ENCODE data around the gene EEA1.
"Not testable (repeated sequence)": the region's sequence is repeated elsewhere in the genome, so short reads cannot be mapped to it uniquely, and the experiment has no call there.

Gene EEA1

GRCh38 chr12:92794356-92794755 is 134.7 kb downstream of the EEA1 start:
- DNase-seq: not testable (repeated sequence)

GRCh38 chr12:92786045-92786444 is 143.1 kb downstream of the EEA1 start:
- no peak for DNase-seq

GRCh38 chr12:92785563-92785950 is 143.5 kb downstream of the EEA1 start:
- DNase-seq: no peak

DNA sequence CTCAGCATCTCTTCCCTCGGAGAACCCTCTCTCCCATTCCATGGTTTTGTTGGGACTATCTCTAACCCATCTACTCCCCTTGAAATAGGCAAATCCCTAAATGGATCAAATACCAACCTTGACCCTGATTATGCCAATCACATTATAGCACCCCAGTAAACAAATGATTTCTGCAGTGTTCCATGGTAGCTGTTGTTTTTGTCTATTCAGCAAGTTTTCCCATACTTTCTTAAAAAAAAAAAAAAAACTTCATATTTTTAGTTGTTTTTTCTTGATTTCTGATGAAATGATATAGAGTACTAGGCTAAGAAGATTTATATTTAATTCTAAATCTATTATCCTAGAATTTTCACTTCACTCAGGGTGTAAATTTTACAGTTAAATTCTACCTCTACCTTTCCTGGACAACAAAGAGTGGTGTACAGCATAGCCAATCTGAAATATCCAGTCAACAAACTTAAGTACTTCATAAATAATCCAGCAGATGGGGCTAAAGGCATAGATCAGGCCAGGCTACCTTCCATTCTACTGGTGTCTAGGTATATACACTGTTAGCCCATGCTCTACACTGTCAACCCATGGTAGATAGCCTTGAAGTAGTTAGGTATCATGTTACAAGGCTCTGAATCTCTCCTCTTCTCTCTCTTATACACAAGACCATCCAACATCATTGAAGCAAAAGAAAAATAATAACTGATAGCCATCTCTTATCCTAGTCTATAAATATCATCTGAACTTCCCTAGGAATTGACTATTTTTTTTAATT is 144.1 kb downstream of the EEA1 start:
- DNase-seq: no peak

DNA sequence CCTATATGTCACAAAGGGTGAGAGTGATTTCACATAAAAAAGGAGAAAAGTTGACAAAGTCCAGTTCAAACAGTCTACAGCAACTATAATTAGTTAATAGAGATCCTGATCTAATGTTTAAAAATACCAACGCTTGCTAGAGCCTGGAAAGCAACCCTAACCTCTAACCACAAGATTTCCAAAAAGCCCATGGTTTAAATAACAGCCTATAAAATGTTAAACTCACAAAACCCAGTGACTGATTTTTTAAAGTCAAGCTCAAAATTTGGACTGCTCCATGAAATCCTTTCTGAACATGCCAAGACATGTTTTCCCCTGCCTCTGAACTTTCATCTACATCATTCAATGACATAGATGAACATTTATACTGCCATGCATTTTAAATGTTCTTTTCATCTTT is 144.7 kb downstream of the EEA1 start:
- DNase-seq: no peak

DNA sequence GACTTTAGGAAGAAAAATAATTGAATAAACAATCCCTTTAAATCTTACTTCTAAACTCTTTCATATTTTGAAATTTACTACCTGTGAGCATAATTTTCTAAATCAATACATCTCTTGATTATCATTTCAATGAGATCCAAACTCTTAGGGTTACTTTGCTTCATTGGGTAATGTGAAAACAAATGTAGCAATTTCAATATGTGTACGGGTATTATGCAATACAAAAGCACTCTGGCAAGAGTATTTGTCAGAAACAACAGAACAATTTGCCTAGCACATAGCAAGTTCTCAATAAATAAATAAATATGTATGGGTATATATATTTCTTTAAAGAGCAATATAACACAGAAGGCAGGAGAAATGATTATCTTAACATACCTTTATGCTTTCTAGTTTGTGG is 149.2 kb downstream of the EEA1 start:
- no peak for DNase-seq

DNA sequence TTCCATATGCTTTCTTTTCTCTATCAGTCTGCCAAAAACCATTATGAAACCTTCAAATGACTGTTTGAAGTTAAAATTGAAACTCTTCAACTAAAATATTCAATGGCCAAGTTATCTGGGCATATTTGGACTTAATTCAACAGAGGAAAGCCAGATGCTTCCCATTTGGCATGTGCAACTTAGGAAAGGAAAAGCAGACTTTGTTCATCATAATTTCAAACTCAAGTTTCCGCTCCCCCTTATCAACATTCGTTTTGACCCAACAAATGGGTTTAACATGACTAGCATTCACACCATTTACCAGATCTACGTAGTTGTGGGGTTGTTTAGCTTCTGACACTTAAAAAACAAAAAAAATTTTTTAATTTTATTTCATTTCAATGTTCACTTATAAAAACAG is 150.6 kb downstream of the EEA1 start:
- no peak for DNase-seq

DNA sequence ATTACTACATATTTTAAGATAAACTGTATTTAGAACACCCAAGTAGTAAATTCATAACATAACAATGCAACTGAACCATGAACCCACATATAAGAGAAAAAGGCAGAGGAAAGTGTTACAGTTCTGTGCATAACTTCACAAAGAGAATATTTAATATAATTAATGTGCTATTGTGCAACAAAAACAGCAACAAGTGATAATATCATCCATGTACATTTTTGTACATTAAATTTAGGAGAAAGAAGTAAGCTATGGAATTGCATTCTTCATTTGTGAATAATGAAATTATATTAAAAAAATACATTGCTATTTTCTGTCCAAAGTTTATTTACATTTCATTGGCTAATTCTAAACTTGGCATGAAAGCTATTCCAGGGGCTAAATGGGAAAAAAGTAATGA is 153.7 kb downstream of the EEA1 start:
- no peak for DNase-seq

GRCh38 chr12:92771001-92771400 is 158.1 kb downstream of the EEA1 start:
- no peak for DNase-seq

GRCh38 chr12:92769124-92769901 is 159.8 kb downstream of the EEA1 start:
- DNase-seq: no peak

DNA sequence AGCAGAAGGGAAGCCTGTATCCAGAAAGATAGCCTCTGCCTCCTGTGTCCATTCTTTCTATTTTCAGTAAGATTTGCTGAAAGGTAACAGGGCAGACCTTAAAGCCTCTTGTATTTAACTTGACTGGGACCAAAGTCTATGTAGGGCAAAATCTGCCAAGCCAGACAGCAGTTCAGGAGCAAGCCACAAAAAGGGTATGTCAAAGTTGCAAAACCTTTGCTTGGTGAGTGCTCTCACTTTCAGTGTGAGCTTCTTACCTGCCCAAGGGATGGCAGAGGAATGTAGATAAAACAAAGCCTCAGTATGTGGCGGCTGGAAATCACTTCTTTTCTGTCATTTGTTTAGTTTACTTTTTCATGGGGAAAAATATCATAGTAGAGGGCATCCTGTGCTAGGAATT is 163.2 kb downstream of the EEA1 start:
- DNase-seq: no peak

DNA sequence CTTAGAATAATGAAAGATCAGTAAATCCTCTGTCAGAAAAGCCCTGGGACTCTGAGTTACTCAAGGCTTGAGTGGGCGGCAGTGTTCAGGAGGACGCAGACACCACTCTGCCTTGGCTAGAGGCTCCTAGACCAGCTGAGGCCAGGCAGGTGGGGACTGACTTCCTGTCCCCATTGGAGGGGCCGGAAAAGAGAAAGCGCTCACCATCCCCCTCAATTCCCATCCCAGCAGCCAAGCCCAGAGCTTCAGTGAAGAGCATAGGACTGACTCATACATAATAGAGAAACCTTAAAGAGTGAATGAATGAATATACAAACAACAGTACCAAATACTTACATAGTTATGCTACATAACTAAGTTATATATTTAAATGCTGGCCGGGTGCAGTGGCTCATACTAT is 164.3 kb downstream of the EEA1 start:
- peak; percentile 59 for DNase-seq

DNA sequence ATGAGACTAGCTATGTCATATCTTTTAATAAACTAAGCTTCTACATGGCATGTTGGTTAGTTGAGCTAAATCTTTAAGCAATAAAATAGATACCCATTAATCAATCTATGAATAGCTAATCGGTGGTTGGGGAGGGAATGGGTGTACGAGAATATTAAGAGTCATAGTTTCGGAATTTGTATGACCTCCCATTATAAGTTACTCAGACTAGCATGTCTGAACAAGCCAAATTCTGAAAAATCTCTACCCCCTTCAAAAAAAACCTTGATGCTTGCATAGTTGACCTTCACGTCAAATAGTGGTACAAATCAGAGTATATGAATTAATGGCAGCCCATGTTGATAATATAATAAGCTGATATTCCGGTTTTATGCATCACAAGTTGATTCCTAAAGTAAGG is 166.3 kb downstream of the EEA1 start:
- no peak for DNase-seq

DNA sequence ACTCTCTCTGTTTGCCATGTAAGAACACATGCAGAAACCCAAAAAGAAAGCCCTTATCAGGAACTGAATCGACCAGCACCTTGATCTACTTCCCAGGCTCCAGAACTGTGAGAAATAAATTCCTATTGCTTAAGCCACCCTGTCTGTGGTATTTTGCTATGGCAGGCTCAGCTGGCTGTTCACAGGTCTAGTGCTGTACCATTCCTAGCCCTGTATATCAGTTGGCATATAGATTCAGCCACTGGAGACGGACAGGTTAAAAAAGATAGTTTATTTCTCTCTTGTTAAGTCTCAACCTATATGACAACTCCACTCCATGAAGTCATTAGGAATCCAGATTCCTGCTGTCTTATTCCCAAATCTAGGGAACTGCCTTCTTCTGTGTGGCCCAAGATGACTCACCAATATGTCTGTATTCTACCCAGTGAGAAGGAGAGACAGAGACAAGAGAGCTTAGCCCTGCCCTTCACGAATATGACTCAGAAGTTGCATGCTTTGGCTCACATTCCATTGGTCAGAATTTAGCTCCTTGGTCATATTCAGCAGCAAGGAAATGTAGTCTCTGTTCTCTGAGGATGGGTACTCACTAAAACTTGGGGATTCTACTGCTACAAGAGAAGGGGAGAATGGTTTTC is 169.3 kb downstream of the EEA1 start:
- no peak for DNase-seq

- DNase-seq: no peak
These were observed 171.4 kb downstream of the EEA1 start for GRCh38 chr12:92757597-92758121.

- DNase-seq: no peak
These were observed 172.0 kb downstream of the EEA1 start for GRCh38 chr12:92756898-92757596.

DNA sequence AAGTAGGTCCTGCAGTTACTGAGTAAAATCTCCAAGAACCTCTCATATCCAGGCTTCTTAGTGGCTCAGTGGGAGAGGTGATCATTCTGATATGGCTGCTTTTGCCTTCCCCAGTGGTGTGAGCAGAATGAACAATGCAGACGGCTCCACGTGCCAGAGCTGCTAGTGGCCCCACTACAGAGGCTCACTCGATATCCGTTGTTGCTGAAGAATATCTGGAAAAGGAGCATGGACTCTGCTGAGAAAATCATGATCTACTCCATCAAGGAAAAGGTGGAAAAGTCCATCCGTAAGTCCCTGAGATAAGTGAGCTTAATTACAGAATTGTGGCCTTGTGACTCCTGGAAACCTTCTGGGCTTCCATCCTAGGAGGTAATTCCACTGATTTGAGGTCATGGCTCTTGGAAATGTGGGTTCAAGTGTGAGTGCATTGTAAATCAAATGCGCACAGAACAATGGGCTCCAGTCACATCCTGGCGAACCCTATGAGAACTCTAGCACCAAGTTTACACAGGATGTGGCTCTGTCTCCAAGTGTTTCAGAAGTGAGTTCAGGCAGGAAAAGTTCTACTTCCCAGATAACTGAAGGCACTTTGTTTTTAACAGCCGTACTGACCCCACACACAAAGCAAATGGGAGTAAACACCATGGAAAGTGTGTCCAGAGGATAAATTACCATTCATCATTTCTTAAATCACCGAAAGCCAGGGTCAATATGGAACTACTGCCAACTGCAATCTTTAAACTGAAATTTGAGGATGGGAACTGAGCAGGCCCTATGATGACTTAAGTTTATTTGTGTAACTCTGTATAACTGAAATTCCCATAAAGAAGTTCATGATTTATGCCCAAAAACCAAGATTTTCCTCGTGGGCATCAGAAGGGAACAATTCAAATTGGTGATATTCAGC is 174.9 kb downstream of the EEA1 start:
- DNase-seq: no peak

DNA sequence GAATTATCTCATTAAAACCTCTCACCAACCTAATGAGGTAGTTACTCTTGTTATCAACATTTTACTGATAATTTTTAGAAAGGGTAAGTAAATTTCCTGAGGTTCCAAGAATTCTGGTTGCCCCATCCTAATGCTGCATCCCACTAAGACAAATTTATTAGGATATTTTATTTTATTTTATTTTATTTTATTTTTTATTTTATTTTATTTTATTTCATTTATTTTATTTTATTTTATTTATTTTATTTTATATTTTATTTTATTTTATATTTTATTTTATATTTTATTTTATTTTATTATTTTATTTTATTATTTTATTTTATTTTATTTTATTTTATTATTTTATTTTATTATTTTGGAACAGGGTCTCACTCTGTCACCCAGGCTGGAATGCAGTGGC is 179.4 kb downstream of the EEA1 start:
- DNase-seq: not testable (repeated sequence)

GRCh38 chr12:92747151-92747550 is 181.9 kb downstream of the EEA1 start:
- no peak for DNase-seq

GRCh38 chr12:92745856-92746550 is 183.1 kb downstream of the EEA1 start:
- DNase-seq: peak; percentile 91

DNA sequence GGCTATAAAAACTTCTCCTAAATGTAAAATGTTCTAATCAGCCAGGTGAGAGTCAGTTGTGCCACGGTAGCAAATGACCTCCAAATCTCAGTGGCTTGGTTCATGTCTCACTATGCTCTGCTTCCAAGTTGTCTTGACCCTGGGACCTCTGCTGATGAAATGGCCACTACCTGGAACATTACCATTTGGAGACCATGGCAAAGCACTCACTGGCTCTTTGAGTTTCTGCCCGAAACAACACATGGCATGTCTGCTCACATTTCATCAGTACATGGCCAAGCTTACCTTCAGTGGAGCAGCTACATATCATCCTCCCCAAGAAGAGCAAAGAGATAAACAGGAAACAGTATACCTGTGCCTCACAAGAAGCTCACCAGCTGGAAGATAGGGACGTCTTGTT is 186.1 kb downstream of the EEA1 start:
- no peak for DNase-seq
